Neural progenitor cell (in vitro differentiated cells): ENCODE results near the gene P2RY6. TPM values are rescaled to one million over a fixed set of nuclear protein-coding genes. Genes with fewer than 3 reads are reported as not detected.

ENCODE experiments used
- DNase-seq: peaks from one replicate; pipeline ENCODE4 v3.0.0-alpha.2; 2016; ENCODE audit warnings: low spot score
- H2AFZ ChIP-seq: fragments of 200-600 bp; sonication (generic); replicated peaks from 2 replicates; pipeline ENCODE4 v1.6.1; 2016; ENCODE audit warnings: antibody characterized with exemption
- H3F3A ChIP-seq: fragments of 200-600 bp; sonication (generic); 2 replicates; pipeline ENCODE4 v1.6.1; 2016; ENCODE audit warnings: antibody characterized with exemption, low read depth
- H3K27ac ChIP-seq: fragments of 200-600 bp; sonication (generic); 2 replicates; pipeline ENCODE4 v1.5.1; 2016; ENCODE audit warnings: mild to moderate bottlenecking
- H3K27me3 ChIP-seq: fragments of 200-600 bp; sonication (generic); 2 replicates; pipeline ENCODE4 v1.6.1; 2016; ENCODE audit warnings: mild to moderate bottlenecking, moderate library complexity
- H3K36me3 ChIP-seq: fragments of 200-600 bp; sonication (generic); 2 replicates; pipeline ENCODE4 v1.5.1; 2016
- H3K4me1 ChIP-seq: fragments of 200-600 bp; sonication (generic); 2 replicates; pipeline ENCODE4 v1.6.1; 2016; ENCODE audit warnings: mixed run types
- H3K4me2 ChIP-seq: fragments of 200-600 bp; sonication (generic); 2 replicates; pipeline ENCODE4 v1.6.1; 2016
- H3K4me3 ChIP-seq: fragments of 200-600 bp; sonication (generic); 2 replicates; pipeline ENCODE4 v1.5.1; 2016
- H3K79me2 ChIP-seq: fragments of 200-600 bp; sonication (generic); 2 replicates; pipeline ENCODE4 v1.6.1; 2016; ENCODE audit warnings: low read depth
- H3K9ac ChIP-seq: fragments of 200-600 bp; sonication (generic); 2 replicates; pipeline ENCODE4 v1.6.1; 2016
- H3K9me3 ChIP-seq: fragments of 200-600 bp; sonication (generic); 2 replicates; pipeline ENCODE4 v1.5.1; 2016; ENCODE audit warnings: low read depth
- H4K20me1 ChIP-seq: fragments of 200-600 bp; sonication (generic); 2 replicates; pipeline ENCODE4 v1.6.1; 2016; ENCODE audit warnings: low read depth
- H3K27ac Mint-ChIP-seq: 3 replicates; pipeline ENCODE4 v1.8.0; 2021; ENCODE audit warnings: mixed read lengths
- H3K27me3 Mint-ChIP-seq: 2 replicates; pipeline ENCODE4 v1.8.0; 2022; ENCODE audit warnings: low read depth, mild to moderate bottlenecking, inconsistent platforms, moderate library complexity, mixed read lengths; ENCODE audit not compliant: insufficient read depth
- H3K36me3 Mint-ChIP-seq: 3 replicates; pipeline ENCODE4 v1.8.0; 2021; ENCODE audit warnings: mixed read lengths
- H3K4me1 Mint-ChIP-seq: 3 replicates; pipeline ENCODE4 v1.8.0; 2021; ENCODE audit warnings: mixed read lengths
- H3K4me3 Mint-ChIP-seq: 3 replicates; pipeline ENCODE4 v1.8.0; 2021; ENCODE audit warnings: mild to moderate bottlenecking, moderate library complexity, mixed read lengths
- H3K9me3 Mint-ChIP-seq: 3 replicates; pipeline ENCODE4 v1.8.0; 2020; ENCODE audit warnings: mixed read lengths
- CTCF ChIP-seq: fragments of 200-600 bp; sonication (generic); IDR thresholded peaks from 2 replicates; pipeline ENCODE4 v1.5.1; 2017; ENCODE audit warnings: antibody characterized with exemption, mild to moderate bottlenecking
- EZH2 ChIP-seq: fragments of 200-600 bp; sonication (generic); IDR thresholded peaks from 2 replicates; pipeline ENCODE4 v1.6.1; 2017; ENCODE audit warnings: antibody characterized with exemption, mild to moderate bottlenecking, moderate library complexity
- EZH2phosphoT487 ChIP-seq: fragments of 200-600 bp; sonication (generic); IDR thresholded peaks from 2 replicates; pipeline ENCODE4 v1.6.1; 2017; ENCODE audit warnings: antibody characterized with exemption
- total RNA-seq: library from RNA; depleted of rRNA; stranded (reverse); fragments of >200 nt; gene quantifications from 2 replicates; pipeline ENCODE4 v1.2.3, GENCODE V29; 2015; ENCODE audit warnings: low replicate concordance

Gene P2RY6
- total RNA-seq, 1 donor from 2014 or later, result not detected

GRCh38 chr11:73292525-73292894 is 20.4 kb downstream of the P2RY6 start:
- DNase-seq, result no peak
- Histone ChIP-seq H3K36me3 (no peaks in the 10 kb centered on the region), H4K20me1 (no peaks in the 10 kb centered on the region), H3K9me3 (no peaks in the 10 kb centered on the region), H3K4me1 (peaks cover 13% of the 10 kb centered on the region), H3K79me2 (no peaks in the 10 kb centered on the region), H3K27me3 (peaks cover 14% of the 10 kb centered on the region), H2AFZ (no peak overlapping the region), H3F3A (no peaks in the 10 kb centered on the region), H3K9ac (no peak overlapping the region), H3K4me3 (no peak overlapping the region), H3K27ac (no peak overlapping the region), H3K4me2 (peak overlapping the region; percentile 18)
- peak overlapping the region; percentile 48 for H3K27ac Mint-ChIP-seq
- peaks cover 27% of the 10 kb centered on the region for H3K4me1 Mint-ChIP-seq
- no peak overlapping the region for H3K4me3 Mint-ChIP-seq
- peaks cover 20% of the 10 kb centered on the region for H3K27me3 Mint-ChIP-seq
- TF ChIP-seq EZH2phosphoT487, result no peak
- TF ChIP-seq EZH2, result no peak
- TF ChIP-seq CTCF, result no peak
- no peaks in the 10 kb centered on the region for H3K9me3 Mint-ChIP-seq
- no peaks in the 10 kb centered on the region for H3K36me3 Mint-ChIP-seq

- Histone ChIP-seq H4K20me1 (no peaks in the 10 kb centered on the region), H3K9me3 (no peaks in the 10 kb centered on the region), H3K4me3 (no peak overlapping the region), H3K79me2 (no peaks in the 10 kb centered on the region), H3K27ac (no peak overlapping the region), H3K4me2 (no peak overlapping the region), H3F3A (no peaks in the 10 kb centered on the region), H3K9ac (no peak overlapping the region), H3K4me1 (peaks cover 18% of the 10 kb centered on the region), H3K27me3 (peaks cover 14% of the 10 kb centered on the region), H3K36me3 (no peaks in the 10 kb centered on the region), H2AFZ (no peak overlapping the region)
- Mint-ChIP-seq H3K27ac (no peak overlapping the region), H3K9me3 (no peaks in the 10 kb centered on the region), H3K4me3 (no peak overlapping the region), H3K27me3 (peaks cover 16% of the 10 kb centered on the region), H3K36me3 (no peaks in the 10 kb centered on the region), H3K4me1 (peaks cover 34% of the 10 kb centered on the region)
- no peak for DNase-seq
- TF ChIP-seq EZH2 (no peak), CTCF (no peak), EZH2phosphoT487 (no peak)
Observed at GRCh38 chr11:73293356-73293936, 21.3 kb downstream of the P2RY6 start.

DNA sequence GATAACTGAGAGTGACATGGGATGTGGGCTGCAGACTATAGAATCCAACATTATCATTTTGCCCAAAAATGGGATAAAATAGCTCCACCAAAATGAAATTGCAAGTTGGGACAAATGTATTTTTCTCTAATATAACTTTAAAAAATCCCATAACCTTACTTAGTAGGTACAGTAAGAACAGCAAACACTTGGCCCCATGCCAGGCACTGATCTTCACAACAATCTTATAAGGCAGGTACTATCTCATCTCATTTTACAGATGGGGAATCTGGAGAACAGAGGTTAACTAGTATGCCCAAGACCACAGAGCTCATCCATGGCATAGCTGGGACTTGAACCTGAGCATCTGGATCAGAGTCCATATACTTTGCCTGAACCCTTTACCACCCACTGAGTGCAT is 22.5 kb downstream of the P2RY6 start:
- H3K4me1 Mint-ChIP-seq, result peaks cover 25% of the 10 kb centered on the region
- Histone ChIP-seq H3K9ac (no peak overlapping the region), H2AFZ (no peak overlapping the region), H3K36me3 (no peaks in the 10 kb centered on the region), H3F3A (no peaks in the 10 kb centered on the region), H3K4me1 (peaks cover 18% of the 10 kb centered on the region), H3K27ac (no peak overlapping the region), H3K79me2 (no peaks in the 10 kb centered on the region), H3K4me3 (no peak overlapping the region), H3K4me2 (no peak overlapping the region), H3K27me3 (peaks cover 14% of the 10 kb centered on the region), H3K9me3 (no peaks in the 10 kb centered on the region), H4K20me1 (no peaks in the 10 kb centered on the region)
- TF ChIP-seq EZH2phosphoT487 (no peak), CTCF (no peak), EZH2 (no peak)
- no peak for DNase-seq
- peaks cover 12% of the 10 kb centered on the region for H3K27me3 Mint-ChIP-seq
- H3K4me3 Mint-ChIP-seq, result no peak overlapping the region
- no peaks in the 10 kb centered on the region for H3K9me3 Mint-ChIP-seq
- H3K27ac Mint-ChIP-seq, result no peak overlapping the region
- no peaks in the 10 kb centered on the region for H3K36me3 Mint-ChIP-seq
